ENCODE data around the gene DSCAM. TPM values are rescaled to one million over a fixed set of nuclear protein-coding genes. Genes with fewer than 3 reads are reported as not detected.

Gene DSCAM
- total and polyA plus RNA-seq, 2 donors (not counting 3 experiments of a cell fraction or from before 2014, with no cell fraction given): not detected

DNA sequence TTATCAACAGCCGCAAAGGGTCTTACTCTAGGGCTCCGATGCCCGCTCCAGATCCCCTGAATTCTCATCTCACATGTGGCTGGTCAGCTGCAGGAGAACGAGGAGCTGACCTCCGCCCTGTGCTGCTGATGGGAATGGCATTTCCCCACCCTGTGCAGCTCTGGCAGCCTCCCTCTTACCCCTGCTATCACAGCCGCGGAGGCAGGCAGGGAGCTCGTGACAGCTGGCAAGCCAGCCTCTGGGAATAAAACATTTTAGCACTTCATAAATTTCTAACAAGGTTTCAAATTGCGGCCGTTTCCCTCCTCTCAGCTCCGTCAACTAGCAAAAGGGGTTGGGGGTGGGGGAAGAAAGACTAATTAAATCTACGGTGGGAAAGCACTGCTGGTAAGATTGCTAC, 81.1 kb downstream of the DSCAM start:
- dilution Hi-C loops (cut with MboI; ENCODE audit: extremely low pct_ligation_motif_present, low sequenced_read_pairs) (no loop called here), intact Hi-C loops (cut with micrococcal nuclease) (no loop called here)
- Histone ChIP-seq H3K4me3 (replicated peaks in 1 of 3; ENCODE audit: insufficient read depth in 1 of 3, low read depth in 1 of 3, low read length in 3 of 3) (no peak overlapping the region), H3K27ac (ENCODE audit: insufficient read depth, low read depth, low read length) (no peak overlapping the region), H2AFZ (ENCODE audit: low read depth, low read length) (no peak overlapping the region), H3K4me1 (ENCODE audit: control insufficient read depth, extremely low read depth, insufficient read depth, low read length) (no peaks in the 10 kb centered on the region), H3K4me2 (ENCODE audit: insufficient read depth, low read length) (no peak overlapping the region), H3K79me2 (ENCODE audit: control insufficient read depth, insufficient read depth, low read length) (no peaks in the 10 kb centered on the region), H3K36me3 (ENCODE audit: control insufficient read depth in 2 of 2, extremely low read depth in 1 of 2, insufficient read depth in 2 of 2, low read length in 2 of 2) (no peaks in the 10 kb centered on the region), H4K20me1 (replicated peaks; ENCODE audit: control insufficient read depth, extremely low read depth, insufficient read depth, low read length) (no peaks in the 10 kb centered on the region), H3K9ac (replicated peaks; ENCODE audit: extremely low read depth, insufficient read depth, low read length) (no peak overlapping the region), H3K9me3 (replicated peaks; ENCODE audit: control insufficient read depth, insufficient read depth, low read length) (peaks cover 4% of the 10 kb centered on the region), H3K9me1 (replicated peaks; ENCODE audit: control insufficient read depth, extremely low read depth, insufficient read depth, low read length) (no peaks in the 10 kb centered on the region), H3K27me3 (ENCODE audit: control insufficient read depth in 2 of 2, insufficient read depth in 2 of 2, low read length in 2 of 2) (no peaks in the 10 kb centered on the region)
- POLR2A ChIA-PET: no interaction called here
- BruUV-seq (replicated peaks): no TSS peak
- CTCF ChIA-PET: no interaction called here
- FAIRE-seq (no peak), DNase-seq (ENCODE audit: low read depth, low spot score) (no peak)
- TF ChIP-seq EZH2 (IDR thresholded peaks at IDR 0.05; ENCODE audit: borderline replicate concordance, low read depth, low read length, severe bottlenecking) (no peak), POLR2A (IDR thresholded peaks at IDR 0.05; ENCODE audit: low read depth, low read length) (no peak), MYC (IDR thresholded peaks at IDR 0.05; ENCODE audit: low read depth, low read length) (no peak), FOS (IDR thresholded peaks at IDR 0.05; ENCODE audit: borderline replicate concordance, insufficient read depth, low read length) (no peak), JUN (IDR thresholded peaks at IDR 0.05; ENCODE audit: borderline replicate concordance, insufficient read depth, insufficient read length, low read depth) (no peak), POLR2AphosphoS5 (IDR thresholded peaks at IDR 0.05; ENCODE audit: insufficient read depth, low read depth, low read length) (no peak), GATA2 (IDR thresholded peaks at IDR 0.05; ENCODE audit: insufficient read depth, insufficient read length, low read depth, low read length) (no peak)
- TF ChIP-seq, protein P1, sequence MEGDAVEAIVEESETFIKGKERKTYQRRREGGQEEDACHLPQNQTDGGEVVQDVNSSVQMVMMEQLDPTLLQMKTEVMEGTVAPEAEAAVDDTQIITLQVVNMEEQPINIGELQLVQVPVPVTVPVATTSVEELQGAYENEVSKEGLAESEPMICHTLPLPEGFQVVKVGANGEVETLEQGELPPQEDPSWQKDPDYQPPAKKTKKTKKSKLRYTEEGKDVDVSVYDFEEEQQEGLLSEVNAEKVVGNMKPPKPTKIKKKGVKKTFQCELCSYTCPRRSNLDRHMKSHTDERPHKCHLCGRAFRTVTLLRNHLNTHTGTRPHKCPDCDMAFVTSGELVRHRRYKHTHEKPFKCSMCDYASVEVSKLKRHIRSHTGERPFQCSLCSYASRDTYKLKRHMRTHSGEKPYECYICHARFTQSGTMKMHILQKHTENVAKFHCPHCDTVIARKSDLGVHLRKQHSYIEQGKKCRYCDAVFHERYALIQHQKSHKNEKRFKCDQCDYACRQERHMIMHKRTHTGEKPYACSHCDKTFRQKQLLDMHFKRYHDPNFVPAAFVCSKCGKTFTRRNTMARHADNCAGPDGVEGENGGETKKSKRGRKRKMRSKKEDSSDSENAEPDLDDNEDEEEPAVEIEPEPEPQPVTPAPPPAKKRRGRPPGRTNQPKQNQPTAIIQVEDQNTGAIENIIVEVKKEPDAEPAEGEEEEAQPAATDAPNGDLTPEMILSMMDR (IDR thresholded peaks at IDR 0.05; ENCODE audit: extremely low read depth in 1 of 2, insufficient read depth in 1 of 2, low read depth in 1 of 2, low read length in 2 of 2): no peak
- TF ChIP-seq, protein P2, sequence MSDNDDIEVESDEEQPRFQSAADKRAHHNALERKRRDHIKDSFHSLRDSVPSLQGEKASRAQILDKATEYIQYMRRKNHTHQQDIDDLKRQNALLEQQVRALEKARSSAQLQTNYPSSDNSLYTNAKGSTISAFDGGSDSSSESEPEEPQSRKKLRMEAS (IDR thresholded peaks at IDR 0.05; ENCODE audit: insufficient read depth, insufficient read length): no peak
